H1 (cell line): Measurements from ENCODE around the gene WDR43. TPM values are rescaled to one million over a fixed set of nuclear protein-coding genes. Genes with fewer than 3 reads are reported as not detected.

ENCODE experiments used
- CTCF ChIA-PET: fragments of 300-600 bp; sonication (Branson Sonifier 250); formaldehyde crosslinking; loops from one replicate; lab custom pipeline; 2021; ENCODE audit not compliant: partially characterized antibody; lab: Charles Lee
- POLR2A ChIA-PET: fragments of 300-600 bp; sonication (Branson Sonifier 250); formaldehyde crosslinking; loops from one replicate; lab custom pipeline; 2021; ENCODE audit warnings: inconsistent platforms; ENCODE audit not compliant: partially characterized antibody; lab: Charles Lee
- DNase-seq, 2 experiments: peaks; one replicate each; pipeline versions ENCODE4 v3.0.0 to v3.0.0-alpha.2; 2010 to 2022; ENCODE audit warnings: low spot score in 2 of 2, low read depth in 1 of 2, mixed read lengths in 1 of 2
- FAIRE-seq: peaks from 2 replicates; lab custom pipeline; 2011; peaks lifted over from hg19 to GRCh38; lab: Jason Lieb, UNC
- H2AFZ ChIP-seq: 2 replicates; pipeline ENCODE4 v1.8.1; 2012; ENCODE audit warnings: low read length, inconsistent platforms
- H2AK5ac ChIP-seq: 2 replicates; pipeline ENCODE4 v1.6.1; 2013; ENCODE audit warnings: low read depth, low read length
- H2BK120ac ChIP-seq: replicated peaks from 2 replicates; pipeline ENCODE3; 2013; ENCODE audit warnings: low read depth, low read length, inconsistent platforms
- H2BK12ac ChIP-seq: 2 replicates; pipeline ENCODE4 v1.6.1; 2013; ENCODE audit warnings: low read depth, low read length
- H2BK15ac ChIP-seq: 2 replicates; pipeline ENCODE4 v1.6.1; 2013; ENCODE audit warnings: low read length
- H2BK20ac ChIP-seq: 2 replicates; pipeline ENCODE4 v1.6.1; 2013; ENCODE audit warnings: low read length
- H2BK5ac ChIP-seq: 2 replicates; pipeline ENCODE4 v1.6.1; 2013; ENCODE audit warnings: low read depth, low read length
- H3K14ac ChIP-seq: 2 replicates; pipeline ENCODE4 v1.6.1; 2013; ENCODE audit warnings: inconsistent platforms; ENCODE audit not compliant: insufficient read length
- H3K18ac ChIP-seq: 2 replicates; pipeline ENCODE4 v1.6.1; 2013; ENCODE audit warnings: low read length; ENCODE audit errors: extremely low read depth
- H3K23ac ChIP-seq: 2 replicates; pipeline ENCODE4 v1.6.1; 2013; ENCODE audit warnings: inconsistent platforms; ENCODE audit not compliant: insufficient read length
- H3K23me2 ChIP-seq: 2 replicates; pipeline ENCODE4 v1.6.1; 2013; ENCODE audit warnings: low read depth, low read length
- H3K27ac ChIP-seq: 2 replicates; pipeline ENCODE4 v1.6.1; 2011; ENCODE audit warnings: low read depth, low read length, inconsistent platforms
- H3K27me3 ChIP-seq, 4 experiments: replicated peaks in 1 of 4; 1 replicate in 1 of 4; 2 replicates in 3 of 4; pipeline versions ENCODE4 v1.6.1 to v1.8.1; 2011 to 2013; ENCODE audit warnings: low read length in 3 of 4, mild to moderate bottlenecking in 3 of 4, inconsistent platforms in 2 of 4, mixed read lengths in 2 of 4, moderate library complexity in 1 of 4; ENCODE audit not compliant: control insufficient read depth in 3 of 4, insufficient read depth in 3 of 4; ENCODE audit errors: extremely low read depth in 1 of 4
- H3K36me3 ChIP-seq, 4 experiments: 2 replicates each; pipeline versions ENCODE4 v1.6.1 to v1.8.1; 2011 to 2013; ENCODE audit warnings: mild to moderate bottlenecking in 4 of 4, low read length in 3 of 4, moderate library complexity in 2 of 4, control low read depth in 1 of 4, inconsistent platforms in 1 of 4; ENCODE audit not compliant: insufficient read depth in 4 of 4, control insufficient read depth in 2 of 4
- H3K4ac ChIP-seq: replicated peaks from 2 replicates; pipeline ENCODE3; 2013; ENCODE audit warnings: low read length, low read depth, mixed read lengths, inconsistent platforms; ENCODE audit not compliant: insufficient read length
- H3K4me1 ChIP-seq, 4 experiments: replicated peaks in 1 of 4; 1 replicate in 1 of 4; 2 replicates in 3 of 4; pipeline versions ENCODE4 v1.6.1 to v1.8.1; 2011 to 2013; ENCODE audit warnings: low read length in 3 of 4, inconsistent platforms in 2 of 4, mixed read lengths in 1 of 4; ENCODE audit not compliant: insufficient read depth in 4 of 4, control insufficient read depth in 3 of 4
- H3K4me2 ChIP-seq, 2 experiments: 2 replicates each; pipeline versions ENCODE4 v1.6.1 to v1.8.1; 2011 to 2013; ENCODE audit warnings: low read depth in 2 of 2, low read length in 2 of 2, control low read depth in 1 of 2, inconsistent platforms in 1 of 2, mild to moderate bottlenecking in 1 of 2; ENCODE audit not compliant: insufficient read depth in 1 of 2
- H3K4me3 ChIP-seq, 4 experiments: fragments of 200-600, 300-600 bp in 1 of 4; sonication (generic), shearing (Covaris generic), sonication (Bioruptor Twin) in 1 of 4; 2 replicates each; pipeline versions ENCODE4 v1.5.1 to v1.8.1; 2011 to 2016; ENCODE audit warnings: low read length in 4 of 4, low read depth in 3 of 4, control low read depth in 2 of 4, inconsistent platforms in 2 of 4, mild to moderate bottlenecking in 2 of 4, mixed read lengths in 1 of 4, moderate library complexity in 1 of 4; ENCODE audit not compliant: insufficient read depth in 2 of 4; ENCODE audit errors: extremely low read depth in 1 of 4
- H3K56ac ChIP-seq: replicated peaks from 2 replicates; pipeline ENCODE3; 2013; ENCODE audit warnings: low read depth, mild to moderate bottlenecking, mixed read lengths, low read length, inconsistent platforms; ENCODE audit not compliant: insufficient read length
- H3K79me1 ChIP-seq: 2 replicates; pipeline ENCODE4 v1.6.1; 2013; ENCODE audit warnings: low read depth, low read length, control low read depth
- H3K79me2 ChIP-seq, 2 experiments: 2 replicates each; pipeline versions ENCODE4 v1.6.1 to v1.8.1; 2012 to 2013; ENCODE audit warnings: low read length in 2 of 2, mild to moderate bottlenecking in 2 of 2, inconsistent platforms in 1 of 2; ENCODE audit not compliant: insufficient read depth in 2 of 2, control insufficient read depth in 1 of 2
- H3K9ac ChIP-seq, 4 experiments: replicated peaks in 1 of 4; 1 replicate in 1 of 4; 2 replicates in 3 of 4; pipeline versions ENCODE4 v1.6.1 to v1.8.1; 2011 to 2013; ENCODE audit warnings: low read depth in 3 of 4, low read length in 3 of 4, control low read depth in 2 of 4, mild to moderate bottlenecking in 2 of 4, moderate library complexity in 2 of 4, inconsistent platforms in 1 of 4; ENCODE audit errors: extremely low read depth in 1 of 4
- H3K9me3 ChIP-seq, 2 experiments: 2 replicates each; pipeline versions ENCODE4 v1.6.1 to v1.8.1; 2012 to 2013; ENCODE audit warnings: mild to moderate bottlenecking in 2 of 2, moderate library complexity in 2 of 2, control low read depth in 1 of 2, inconsistent platforms in 1 of 2, low read depth in 1 of 2, low read length in 1 of 2, mixed read lengths in 1 of 2; ENCODE audit not compliant: insufficient read depth in 2 of 2
- H4K20me1 ChIP-seq, 2 experiments: replicated peaks in 1 of 2; 2 replicates each; pipeline versions ENCODE3 to v1.8.1; 2011 to 2013; ENCODE audit warnings: inconsistent platforms in 2 of 2, low read length in 2 of 2, mild to moderate bottlenecking in 1 of 2; ENCODE audit not compliant: insufficient read depth in 2 of 2, control insufficient read depth in 1 of 2
- H4K5ac ChIP-seq: 2 replicates; pipeline ENCODE4 v1.6.1; 2013; ENCODE audit warnings: low read length, low read depth, mixed read lengths, inconsistent platforms; ENCODE audit not compliant: insufficient read length
- H4K8ac ChIP-seq: 2 replicates; pipeline ENCODE4 v1.8.0; 2013; ENCODE audit warnings: mild to moderate bottlenecking, moderate library complexity, low read length, inconsistent platforms; ENCODE audit not compliant: insufficient read depth; ENCODE audit errors: extremely low read depth
- H4K91ac ChIP-seq: replicated peaks from 2 replicates; pipeline ENCODE3; 2013; ENCODE audit warnings: low read length, mixed read lengths, inconsistent platforms; ENCODE audit not compliant: insufficient read length
- CBX5 ChIP-seq: fragments of 300-800, 300-1000 bp; sonication (generic); IDR thresholded peaks from 2 replicates; pipeline ENCODE4 v1.7.1; 2016; ENCODE audit warnings: antibody characterized with exemption, low read length, low read depth
- CEBPB ChIP-seq: IDR thresholded peaks from 2 replicates; pipeline ENCODE4 v1.6.1; 2012; ENCODE audit warnings: low read depth, low read length
- CREB1 ChIP-seq: IDR thresholded peaks from 2 replicates; pipeline ENCODE4 v1.6.1; 2012; ENCODE audit warnings: inconsistent platforms
- SP4 ChIP-seq: IDR thresholded peaks from 2 replicates; pipeline ENCODE4 v1.6.1; 2012; ENCODE audit warnings: low read length, inconsistent platforms
- WGBS, 2 experiments: shearing (Covaris generic) in 1 of 2; methylation state at CpG; one replicate each; pipeline versions ENCODE4 v1.1.6 to v1.1.7; 2013 to 2015; ENCODE audit warnings: low lambda C conversion rate in 2 of 2, mixed read lengths in 2 of 2, inconsistent platforms in 1 of 2, low coverage in 1 of 2, missing lambda C conversion rate in 1 of 2; ENCODE audit not compliant: insufficient replicate concordance in 2 of 2, insufficient coverage in 1 of 2, insufficient read length in 1 of 2; ENCODE audit errors: extremely low coverage in 1 of 2, missing lambda C conversion rate in 1 of 2; 5-methylcytosine and 5-hydroxymethylcytosine counted together
- polyA plus RNA-seq, 7 experiments: library from polyadenylated mRNA; depleted of rRNA in 3 of 7; stranded (reverse) in 5 of 7; unstranded in 2 of 7; fragments of >200 nt in 5 of 7; fragments of 200-250 nt in 2 of 7; gene quantifications; 1 replicate in 5 of 7; 2 replicates in 1 of 7; 4 replicates in 1 of 7; pipeline versions ENCODE4 v1.2.1 to v1.2.3, GENCODE V29; 2011 to 2013; ENCODE audit warnings: missing spikeins in 2 of 7, mixed read lengths in 2 of 7
- total RNA-seq: library from RNA; stranded (reverse); fragmentation: NEBNext Ultra II Directional; extraction: Animal tissue kit (Norgen Biotek cat#: 25700); gene quantifications from 2 replicates; pipeline ENCODE4 v1.2.1, GENCODE V29; 2021

Gene WDR43
- total and polyA plus RNA-seq, 2 of the 8 experiments (the other 6 are each of a cell fraction or from before 2014, with no cell fraction given): 57.8 to 142 TPM

DNA sequence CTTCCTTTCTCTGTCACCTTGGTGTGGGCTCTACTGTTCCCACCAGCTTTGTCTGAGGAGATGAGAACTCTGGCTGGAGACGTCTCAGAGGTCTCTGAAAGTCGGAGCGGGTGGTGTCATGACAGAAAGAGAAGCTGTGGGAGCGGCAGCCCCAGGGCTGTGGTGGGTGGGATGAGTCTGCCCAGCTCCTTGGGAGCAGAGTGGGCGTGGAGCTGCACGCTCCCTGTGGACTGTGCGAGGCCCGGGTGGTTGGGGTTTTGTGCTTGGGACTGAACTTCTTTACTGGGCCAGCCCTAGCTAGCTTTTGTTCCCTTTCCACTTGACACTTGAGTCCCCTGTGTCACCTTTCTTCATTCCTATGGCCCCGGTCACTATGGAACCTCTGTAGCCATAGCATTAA is 97.0 kb downstream of the WDR43 start:
- Histone ChIP-seq H3K56ac (no peak overlapping the region), H2AK5ac (no peak overlapping the region), H2BK12ac (no peak overlapping the region), H4K20me1 (no peaks in the 10 kb centered on the region), H2BK15ac (no peak overlapping the region), H3K36me3 (no peaks in the 10 kb centered on the region), H2BK20ac (no peak overlapping the region), H3K23ac (no peak overlapping the region), H3K14ac (no peak overlapping the region), H4K91ac (no peak overlapping the region), H3K9ac (no peak overlapping the region), H3K4me1 (no peaks in the 10 kb centered on the region), H3K18ac (no peak overlapping the region), H3K4me3 (no peak overlapping the region), H2BK120ac (no peak overlapping the region), H3K79me2 (no peaks in the 10 kb centered on the region), H3K23me2 (no peaks in the 10 kb centered on the region; the same call in 1 of the 2 replicates), H2AFZ (no peak overlapping the region), H3K9me3 (no peaks in the 10 kb centered on the region), H4K5ac (no peak overlapping the region), H3K27ac (no peak overlapping the region), H4K8ac (no peak overlapping the region), H3K27me3 (no peaks in the 10 kb centered on the region), H3K79me1 (no peaks in the 10 kb centered on the region), H2BK5ac (no peak overlapping the region), H3K4ac (no peak overlapping the region), H3K4me2 (no peak overlapping the region)
- DNase-seq: no peak
- ChIA-PET POLR2A (no interaction called here), CTCF (interaction anchor here (0.6 to 1.3 kb wide), 4 partner anchors 35 to 317 kb away, joined by 3 to 4 read pairs (median 3); no protein-coding TSS in a partner anchor)
- TF ChIP-seq CREB1 (no peak), SP4 (no peak), CBX5 (no peak), CEBPB (no peak)
- 81% methylated on average over 8 of the region's 9 CpGs; no CpG with 5 or more reads in 1 of the 2 experiments for WGBS, 2 experiments
- FAIRE-seq: no peak
